ENCODE measurements around the gene GULP1.

The GULP1 gene

DNA sequence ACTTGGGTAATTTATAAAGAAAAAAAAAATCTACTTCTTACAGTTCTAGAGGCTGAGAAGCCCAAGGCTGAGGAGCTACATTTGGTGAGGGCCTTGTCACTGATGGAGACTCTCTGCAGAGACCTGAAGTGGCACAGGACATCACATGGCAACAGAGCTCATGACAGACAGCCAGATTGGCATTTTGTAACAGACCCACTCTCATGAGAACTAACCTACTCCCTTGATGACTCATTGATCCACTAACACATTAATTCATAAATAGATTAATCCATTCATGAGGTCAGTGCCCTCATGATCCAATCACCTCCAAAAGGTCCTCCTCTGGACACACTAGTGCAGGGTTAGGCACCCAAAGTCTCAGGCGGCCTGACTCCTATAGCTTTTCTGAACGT, 318.4 kb downstream of the GULP1 start:
- no peak for DNase-seq

DNA sequence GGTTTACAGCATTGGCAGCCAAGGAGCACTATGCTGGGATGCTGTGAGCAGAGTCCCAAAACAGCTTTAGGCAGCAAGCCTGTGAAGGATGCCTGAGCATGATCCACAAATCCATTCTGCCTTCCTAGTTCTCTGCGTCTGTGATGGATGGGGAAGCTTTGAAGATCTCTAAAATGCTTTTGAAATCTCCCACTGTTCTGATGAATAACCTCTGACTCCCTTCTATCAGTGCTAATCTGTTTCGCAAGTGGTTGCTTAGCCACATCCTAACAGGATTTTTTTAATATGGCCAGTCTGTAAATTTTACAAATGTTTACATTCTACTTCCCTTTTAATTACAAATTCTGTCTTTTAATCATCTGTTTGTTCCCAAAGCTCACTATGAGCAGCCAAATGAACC, 319.2 kb downstream of the GULP1 start:
- no peak for DNase-seq

DNA sequence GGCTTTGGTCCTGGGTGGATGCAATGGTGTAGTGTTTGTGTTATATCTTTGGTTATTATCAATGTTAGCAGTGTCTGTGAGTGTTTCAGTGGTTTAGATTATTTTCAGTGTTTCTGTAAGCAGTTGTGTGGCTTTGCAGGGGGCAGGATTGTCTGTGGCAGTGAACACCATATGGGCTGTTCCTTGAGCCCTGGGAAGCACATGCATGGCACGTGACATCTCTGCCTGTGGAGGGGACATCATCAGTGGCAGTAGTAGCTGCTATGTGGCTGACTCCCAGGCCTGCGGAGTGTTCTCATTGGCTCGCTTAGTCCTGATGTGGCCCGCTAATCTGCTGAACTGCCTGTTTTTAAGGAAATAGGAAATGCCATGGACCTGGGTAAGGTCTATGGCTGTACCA, 327.5 kb downstream of the GULP1 start:
- DNase-seq, result no peak

DNA sequence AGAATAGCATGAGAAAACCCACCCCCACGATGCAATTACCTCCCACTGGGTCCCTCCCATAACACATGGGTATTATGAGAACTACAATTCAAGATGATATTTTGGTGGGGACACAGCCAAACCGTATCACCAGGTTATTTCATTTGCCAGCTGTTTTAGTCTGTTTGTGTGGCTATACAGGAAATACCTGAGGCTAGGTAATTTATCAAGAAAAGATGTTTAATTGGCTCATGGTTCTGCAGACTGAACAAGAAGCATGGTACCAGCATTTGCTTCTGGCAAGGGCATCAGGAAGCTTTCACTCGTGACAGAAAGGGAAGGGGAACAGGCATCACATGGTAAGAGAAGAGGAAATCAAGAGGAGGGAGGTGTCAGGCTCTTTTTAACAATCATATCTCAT, 329.2 kb downstream of the GULP1 start:
- DNase-seq, result no peak

- no peak for DNase-seq
Observed at GRCh38 chr2:188622601-188623260, 331.1 kb downstream of the GULP1 start.

DNA sequence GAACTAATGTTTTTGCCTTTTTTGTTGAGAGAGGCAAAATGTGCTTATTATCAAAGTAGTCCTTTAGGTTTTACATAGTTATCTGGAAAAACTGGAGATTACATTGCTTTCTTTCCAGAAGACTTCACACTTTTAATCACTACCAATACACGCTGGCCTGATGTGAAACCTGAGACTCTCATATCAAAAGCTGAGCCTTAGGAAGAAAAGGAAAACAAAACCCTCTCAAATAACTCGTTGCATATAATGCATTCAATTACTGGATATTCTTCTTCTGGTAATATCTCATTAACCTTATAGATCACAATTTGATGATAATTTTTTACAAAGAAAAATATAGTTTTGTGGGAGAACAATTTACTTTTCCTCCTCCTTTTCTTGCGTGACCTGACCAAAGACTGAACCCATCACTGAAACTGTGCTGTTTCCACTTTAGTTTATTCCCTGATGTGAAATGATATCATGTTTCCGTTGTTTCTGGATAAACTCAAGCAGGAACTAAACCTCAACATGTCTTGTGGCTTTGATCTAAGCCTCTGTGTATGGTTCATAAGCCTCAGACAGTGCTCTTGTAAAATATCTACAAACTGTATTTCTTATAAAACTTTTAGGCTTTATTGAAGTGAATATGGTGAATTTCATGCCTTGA, 332.4 kb downstream of the GULP1 start:
- no peak for DNase-seq

- DNase-seq, result no peak
Observed at GRCh38 chr2:188627471-188627870, 335.8 kb downstream of the GULP1 start.

DNA sequence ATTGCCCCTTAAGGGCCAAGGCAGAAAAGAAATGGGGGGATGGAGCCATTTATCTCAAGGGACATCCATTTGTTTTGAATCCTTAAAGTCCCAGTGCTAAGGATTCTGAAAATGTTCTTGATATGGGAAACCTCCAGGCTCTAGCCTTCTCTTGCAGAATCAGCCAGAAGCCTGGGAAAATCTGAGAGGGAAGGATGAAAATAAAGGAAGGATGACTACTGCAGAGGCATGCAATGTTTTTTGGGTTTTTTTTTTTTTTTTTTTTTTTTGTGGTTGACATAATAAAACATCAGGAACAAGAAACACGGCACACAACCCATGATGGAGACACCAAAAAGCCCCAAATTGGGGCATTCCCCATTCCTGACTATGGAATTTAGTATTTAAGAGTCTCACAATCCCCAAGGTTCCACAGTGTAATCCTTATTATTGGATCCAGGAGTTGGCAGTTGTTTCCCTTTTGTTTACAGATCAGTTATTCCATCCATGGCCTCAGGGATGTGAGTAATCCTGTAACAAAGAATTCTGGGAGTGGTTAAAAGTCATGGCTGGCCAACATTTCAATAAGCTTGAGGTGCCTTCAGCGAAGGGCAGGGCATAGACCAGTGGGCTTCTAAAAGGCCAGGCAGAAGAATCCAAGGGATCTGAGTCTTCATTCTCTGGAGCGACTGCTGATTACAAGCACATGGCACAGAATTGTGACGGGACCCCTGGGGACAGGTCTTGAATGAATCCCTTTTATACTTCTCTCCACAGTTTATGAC, 337.5 kb downstream of the GULP1 start:
- no peak for DNase-seq

GRCh38 chr2:188629753-188630527, 338.3 kb downstream of the GULP1 start:
- no peak for DNase-seq

- DNase-seq, result no peak
Observed at GRCh38 chr2:188631037-188631809, 339.5 kb downstream of the GULP1 start.

DNA sequence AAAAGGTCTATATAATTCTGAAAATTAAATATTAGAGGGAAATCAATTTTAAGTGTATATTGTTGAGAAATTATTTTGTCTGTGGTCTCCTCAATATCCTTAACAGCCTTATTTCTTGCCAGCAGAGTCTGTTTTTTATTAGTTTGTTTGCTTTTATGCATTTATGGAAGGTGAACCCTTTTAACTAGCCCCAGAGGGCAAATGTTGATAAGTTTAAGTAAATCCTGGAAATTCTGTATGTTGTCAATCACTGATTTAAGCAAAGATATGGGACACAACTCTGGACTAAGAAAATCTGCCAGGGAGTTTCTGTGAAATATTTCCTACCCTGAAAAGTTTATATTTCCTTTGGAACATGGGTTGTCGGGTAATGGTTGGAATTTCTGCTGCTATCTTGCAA, 343.0 kb downstream of the GULP1 start:
- no peak for DNase-seq
